ENCODE results near the gene NAA30.

- no peak for TF ChIP-seq POLR2A (IDR thresholded peaks at IDR 0.05)
- no peak for TF ChIP-seq CTCF (IDR thresholded peaks at IDR 0.05)
- TF ChIP-seq EP300 (IDR thresholded peaks at IDR 0.05), result no peak
Measured at GRCh38 chr14:57408037-57408436, 17.7 kb downstream of the NAA30 start.

All from tibial nerve (tissue), 4 donors.